H9 (cell line): ENCODE results near the gene CD2. TPM values are rescaled to one million over a fixed set of nuclear protein-coding genes. Genes with fewer than 3 reads are reported as not detected.

Experiments
- DNase-seq: peaks from one replicate; pipeline ENCODE4 v3.0.0-alpha.2; 2017
- H2AFZ ChIP-seq: one replicate; pipeline ENCODE4 v1.6.1; 2013; ENCODE audit warnings: mild to moderate bottlenecking, low read length, control low read depth, moderate library complexity
- H2AK5ac ChIP-seq: 2 replicates; pipeline ENCODE4 v1.6.1; 2013; ENCODE audit warnings: low read length, control low read depth, mixed read lengths; ENCODE audit not compliant: insufficient read length
- H2BK120ac ChIP-seq: one replicate; pipeline ENCODE4 v1.6.1; 2013; ENCODE audit warnings: low read depth, mild to moderate bottlenecking, low read length, control low read depth, inconsistent platforms; ENCODE audit not compliant: poor library complexity, severe bottlenecking
- H2BK12ac ChIP-seq: 2 replicates; pipeline ENCODE4 v1.6.1; 2013; ENCODE audit warnings: low read length, control low read depth, mixed read lengths, low read depth; ENCODE audit not compliant: insufficient read length
- H2BK15ac ChIP-seq: 2 replicates; pipeline ENCODE4 v1.6.1; 2013; ENCODE audit warnings: low read depth, low read length, control low read depth
- H2BK20ac ChIP-seq: one replicate; pipeline ENCODE4 v1.6.1; 2013; ENCODE audit warnings: low read depth, mild to moderate bottlenecking, low read length, control low read depth, inconsistent platforms; ENCODE audit not compliant: poor library complexity, severe bottlenecking
- H2BK5ac ChIP-seq: 2 replicates; pipeline ENCODE4 v1.6.1; 2013; ENCODE audit warnings: low read length, control low read depth, mixed read lengths; ENCODE audit not compliant: insufficient read length
- H3K14ac ChIP-seq: 2 replicates; pipeline ENCODE4 v1.6.1; 2013; ENCODE audit warnings: low read length, control low read depth; ENCODE audit not compliant: insufficient read depth
- H3K18ac ChIP-seq: 2 replicates; pipeline ENCODE4 v1.6.1; 2013; ENCODE audit warnings: low read depth, mild to moderate bottlenecking, mixed read lengths, low read length, control low read depth; ENCODE audit not compliant: insufficient read length
- H3K23ac ChIP-seq: 2 replicates; pipeline ENCODE4 v1.6.1; 2013; ENCODE audit warnings: low read length, control low read depth, mixed read lengths, low read depth; ENCODE audit not compliant: insufficient read length
- H3K23me2 ChIP-seq: 2 replicates; pipeline ENCODE4 v1.6.1; 2013; ENCODE audit warnings: low read depth, mild to moderate bottlenecking, mixed read lengths, low read length, control low read depth; ENCODE audit not compliant: insufficient read length, poor library complexity, severe bottlenecking
- H3K27ac ChIP-seq: 2 replicates; pipeline ENCODE4 v1.5.1; 2013; ENCODE audit warnings: low read length, control low read depth, mixed read lengths, low read depth; ENCODE audit not compliant: insufficient read length
- H3K27me3 ChIP-seq: 2 replicates; pipeline ENCODE4 v1.6.1; 2013; ENCODE audit warnings: low read length, control low read depth, inconsistent platforms; ENCODE audit not compliant: insufficient read depth
- H3K4ac ChIP-seq: 2 replicates; pipeline ENCODE4 v1.6.1; 2013; ENCODE audit warnings: low read depth, mild to moderate bottlenecking, control low read depth, inconsistent platforms, low read length, moderate library complexity
- H3K4me1 ChIP-seq: 2 replicates; pipeline ENCODE4 v1.6.1; 2013; ENCODE audit warnings: low read length, control low read depth, inconsistent platforms; ENCODE audit not compliant: insufficient read depth
- H3K4me2 ChIP-seq: 2 replicates; pipeline ENCODE4 v1.6.1; 2013; ENCODE audit warnings: low read length, control low read depth, mixed read lengths; ENCODE audit not compliant: insufficient read length, insufficient read depth
- H3K56ac ChIP-seq: 2 replicates; pipeline ENCODE4 v1.6.1; 2013; ENCODE audit warnings: low read depth, mild to moderate bottlenecking, mixed read lengths, low read length, control low read depth; ENCODE audit not compliant: insufficient read length
- H3K79me1 ChIP-seq: 2 replicates; pipeline ENCODE4 v1.6.1; 2013; ENCODE audit warnings: low read depth, mild to moderate bottlenecking, moderate library complexity, low read length, control low read depth, inconsistent platforms; ENCODE audit not compliant: insufficient read depth, poor library complexity, severe bottlenecking
- H3K79me2 ChIP-seq: 2 replicates; pipeline ENCODE4 v1.6.1; 2013; ENCODE audit warnings: low read length, control low read depth, inconsistent platforms; ENCODE audit not compliant: insufficient read depth
- H3K9ac ChIP-seq: 2 replicates; pipeline ENCODE4 v1.6.1; 2013; ENCODE audit warnings: low read length, control low read depth, mixed read lengths; ENCODE audit not compliant: insufficient read length; ENCODE audit errors: extremely low read depth
- H3K9me3 ChIP-seq: one replicate; pipeline ENCODE4 v1.6.1; 2013; ENCODE audit warnings: low read depth, low read length, inconsistent platforms; ENCODE audit not compliant: control insufficient read depth
- H3T11ph ChIP-seq: one replicate; pipeline ENCODE4 v1.6.1; 2013; ENCODE audit warnings: mild to moderate bottlenecking, low read length, control low read depth, inconsistent platforms
- H4K20me1 ChIP-seq: one replicate; pipeline ENCODE4 v1.6.1; 2013; ENCODE audit not compliant: control insufficient read depth, insufficient read length, insufficient read depth
- H4K5ac ChIP-seq: 2 replicates; pipeline ENCODE4 v1.6.1; 2013; ENCODE audit warnings: low read depth, mild to moderate bottlenecking, mixed read lengths, low read length, control low read depth; ENCODE audit not compliant: insufficient read length
- H4K8ac ChIP-seq: replicated peaks from 2 replicates; pipeline ENCODE4 v1.6.1; 2013; ENCODE audit warnings: low read length, control low read depth, mixed read lengths, low read depth; ENCODE audit not compliant: insufficient read length
- H4K91ac ChIP-seq: 2 replicates; pipeline ENCODE4 v1.6.1; 2013; ENCODE audit warnings: low read depth, mild to moderate bottlenecking, moderate library complexity, mixed read lengths, low read length, control low read depth; ENCODE audit not compliant: insufficient read length
- H3K27ac Mint-ChIP-seq, 3 experiments: 2 replicates in 2 of 3; 3 replicates in 1 of 3; pipeline ENCODE4 v1.8.0; 2020 to 2021; ENCODE audit warnings: mixed read lengths in 3 of 3, mild to moderate bottlenecking in 1 of 3, moderate library complexity in 1 of 3
- H3K27me3 Mint-ChIP-seq: 2 replicates; pipeline ENCODE4 v1.8.0; 2021; ENCODE audit warnings: low read depth, mild to moderate bottlenecking, moderate library complexity, mixed read lengths
- H3K36me3 Mint-ChIP-seq, 3 experiments: 2 replicates in 2 of 3; 3 replicates in 1 of 3; pipeline ENCODE4 v1.8.0; 2020 to 2021; ENCODE audit warnings: low read depth in 3 of 3, mixed read lengths in 3 of 3; ENCODE audit not compliant: insufficient read depth in 1 of 3
- H3K4me1 Mint-ChIP-seq, 2 experiments: 2 replicates each; pipeline ENCODE4 v1.8.0; 2020; ENCODE audit warnings: mixed read lengths in 2 of 2
- H3K4me3 Mint-ChIP-seq, 2 experiments: 2 replicates in 1 of 2; 3 replicates in 1 of 2; pipeline ENCODE4 v1.8.0; 2020 to 2021; ENCODE audit warnings: mild to moderate bottlenecking in 2 of 2, mixed read lengths in 2 of 2, moderate library complexity in 1 of 2
- H3K9me3 Mint-ChIP-seq, 2 experiments: 2 replicates in 1 of 2; 3 replicates in 1 of 2; pipeline ENCODE4 v1.8.0; 2020; ENCODE audit warnings: mild to moderate bottlenecking in 2 of 2, mixed read lengths in 2 of 2, moderate library complexity in 1 of 2
- CTCF ChIP-seq: fragments of 200-600 bp; sonication (generic); conservative IDR thresholded peaks from 3 replicates; pipeline ENCODE4 v1.8.0; 2021; ENCODE audit warnings: antibody characterized with exemption, mild to moderate bottlenecking
- WGBS: extraction: QIAGEN DNeasy Blood & Tissue Kit; methylation state at CpG from one replicate; pipeline ENCODE4 v1.1.7; 2013; ENCODE audit warnings: missing lambda C conversion rate, low lambda C conversion rate, mixed read lengths; ENCODE audit not compliant: insufficient read length; ENCODE audit errors: extremely low coverage; 5-methylcytosine and 5-hydroxymethylcytosine counted together
- total RNA-seq: library from RNA; stranded (reverse); gene quantifications from 2 replicates; pipeline ENCODE4 v1.2.1, GENCODE V29; 2021

CD2 gene
- total RNA-seq, 1 experiment from 2014 or later, result not detected

- Histone ChIP-seq H3K23ac (no peak overlapping the region), H4K5ac (no peak overlapping the region), H3K23me2 (no peaks in the 10 kb centered on the region), H4K20me1 (no peaks in the 10 kb centered on the region), H2BK120ac (no peak overlapping the region), H2BK12ac (no peak overlapping the region), H2BK20ac (no peak overlapping the region), H3K4ac (no peak overlapping the region), H2AFZ (no peak overlapping the region), H2BK5ac (no peak overlapping the region), H3K9ac (no peak overlapping the region), H3K4me1 (no peaks in the 10 kb centered on the region), H3K27me3 (no peaks in the 10 kb centered on the region), H3K9me3 (no peaks in the 10 kb centered on the region), H3K79me2 (no peaks in the 10 kb centered on the region), H4K8ac (no peak overlapping the region), H3K18ac (no peak overlapping the region), H3T11ph (no peak overlapping the region), H3K79me1 (no peaks in the 10 kb centered on the region), H4K91ac (no peak overlapping the region), H3K4me2 (no peak overlapping the region), H2AK5ac (no peak overlapping the region), H3K27ac (no peak overlapping the region), H3K14ac (no peak overlapping the region), H2BK15ac (no peak overlapping the region), H3K56ac (no peak overlapping the region)
- peaks cover 18% of the 10 kb centered on the region in 2 experiments for H3K4me1 Mint-ChIP-seq
- H3K27ac Mint-ChIP-seq, result no peak overlapping the region
- H3K27me3 Mint-ChIP-seq, result no peaks in the 10 kb centered on the region; the same call in 1 of the 2 replicates
- no peak for TF ChIP-seq CTCF
- WGBS, result no CpG with 5 or more reads among the region's 13 CpGs
- H3K9me3 Mint-ChIP-seq, result peaks cover 0 to 4% of the 10 kb centered on the region in 2 experiments; a peak in 1 of 5 replicates
- DNase-seq, result no peak
- no peak overlapping the region for H3K4me3 Mint-ChIP-seq
- H3K36me3 Mint-ChIP-seq, result no peaks in the 10 kb centered on the region; a peak in 1 of 7 replicates
Measured at GRCh38 chr1:116766616-116767469, 12.6 kb downstream of the CD2 start.
